ENCODE data around the gene PPIL6. TPM values are rescaled to one million over a fixed set of nuclear protein-coding genes. Genes with fewer than 3 reads are reported as not detected.

PPIL6 gene
- total and polyA plus RNA-seq, 2 experiments from 2014 or later = 1.7 TPM

DNA sequence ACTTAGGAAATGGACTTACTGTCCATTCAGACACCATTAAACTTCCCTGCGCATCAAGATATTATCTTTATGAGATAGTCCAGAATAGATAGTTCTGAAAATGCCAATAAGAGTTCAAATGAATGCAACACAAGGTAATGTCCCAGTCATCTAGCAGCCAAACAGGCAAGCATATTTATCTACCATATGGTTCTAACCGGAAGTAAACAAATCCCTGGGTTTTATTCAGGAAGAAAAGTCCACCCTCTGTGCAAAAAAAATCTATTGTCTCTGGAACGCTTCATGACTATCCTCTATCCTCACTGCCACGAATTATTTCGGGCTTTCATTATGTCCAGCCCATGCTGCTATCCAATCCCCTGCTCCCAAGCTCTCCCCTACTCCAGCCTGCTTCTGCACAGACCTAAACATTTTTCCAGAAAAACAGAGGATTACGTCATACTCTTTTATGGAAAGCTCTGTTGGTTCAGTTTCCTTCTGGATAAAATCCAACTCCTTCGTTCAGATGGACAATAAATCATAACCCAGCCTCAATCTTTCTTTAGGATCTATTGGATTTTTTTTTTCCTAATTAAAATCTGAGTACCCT is 11.4 kb downstream of the PPIL6 start:
- H3K27me3 ChIP-seq (ENCODE audit: insufficient read depth) = no peaks in the 10 kb centered on the region
- H3K79me2 ChIP-seq (replicated peaks; ENCODE audit: insufficient read depth) = no peaks in the 10 kb centered on the region
- no peaks in the 10 kb centered on the region for H3K36me3 Mint-ChIP-seq (ENCODE audit: low read depth)
- TF ChIP-seq ETS1 (IDR thresholded peaks at IDR 0.05) (no peak), EZH2phosphoT487 (IDR thresholded peaks at IDR 0.05; ENCODE audit: unreplicated experiment) (no peak), EZH2 (IDR thresholded peaks at IDR 0.05; ENCODE audit: low read depth, unreplicated experiment) (no peak), REST (IDR thresholded peaks at IDR 0.05; ENCODE audit: unreplicated experiment) (no peak), JUNB (IDR thresholded peaks at IDR 0.05; ENCODE audit: unreplicated experiment) (no peak), CREB1 (CRISPR knock-in tag; IDR thresholded peaks at IDR 0.05; ENCODE audit: low read depth) (no peak)
- no peaks in the 10 kb centered on the region for H3K4me1 Mint-ChIP-seq
- H3K9me2 ChIP-seq (ENCODE audit: insufficient read depth) = peaks cover 5% of the 10 kb centered on the region; the same call in 1 of the 2 replicates
- H3K4me3 Mint-ChIP-seq = no peak overlapping the region; the same call in 2 of the 3 replicates
- H3K27me3 Mint-ChIP-seq (ENCODE audit: insufficient read depth, low read depth, poor library complexity) = no peaks in the 10 kb centered on the region
- no peak overlapping the region for H3K27ac ChIP-seq (ENCODE audit: low read depth)
- no peaks in the 10 kb centered on the region for H3K36me3 ChIP-seq (ENCODE audit: insufficient read depth)
- no peak overlapping the region for H3K27ac Mint-ChIP-seq
- DNase-seq (ENCODE audit: low spot score) (no peak), ATAC-seq (no peak)
- no peaks in the 10 kb centered on the region for H3K9me3 Mint-ChIP-seq
- no peak overlapping the region for H3K4me2 ChIP-seq
- no peak overlapping the region for H3K4me3 ChIP-seq
- H4K20me1 ChIP-seq (replicated peaks; ENCODE audit: insufficient read depth) = no peaks in the 10 kb centered on the region
- H3K4me1 ChIP-seq (ENCODE audit: insufficient read depth) = no peaks in the 10 kb centered on the region
- no peak overlapping the region for H2AFZ ChIP-seq
- H3F3A ChIP-seq (replicated peaks; ENCODE audit: low read depth) = no peaks in the 10 kb centered on the region

- H3K36me3 Mint-ChIP-seq (ENCODE audit: low read depth) = no peaks in the 10 kb centered on the region
- no peak overlapping the region for H2AFZ ChIP-seq
- no peak overlapping the region for H3K4me2 ChIP-seq
- no peaks in the 10 kb centered on the region for H3K27me3 Mint-ChIP-seq (ENCODE audit: insufficient read depth, low read depth, poor library complexity)
- no peak for TF ChIP-seq NANOG (IDR thresholded peaks at IDR 0.05; ENCODE audit: borderline replicate concordance)
- TF ChIP-seq JUNB (IDR thresholded peaks at IDR 0.05; ENCODE audit: unreplicated experiment) = no peak
- TF ChIP-seq STAT1 (IDR thresholded peaks at IDR 0.05; ENCODE audit: unreplicated experiment) = no peak
- TF ChIP-seq ZNF331 (CRISPR knock-in tag; IDR thresholded peaks at IDR 0.05; ENCODE audit: low read depth) = no peak
- TF ChIP-seq, protein P1, sequence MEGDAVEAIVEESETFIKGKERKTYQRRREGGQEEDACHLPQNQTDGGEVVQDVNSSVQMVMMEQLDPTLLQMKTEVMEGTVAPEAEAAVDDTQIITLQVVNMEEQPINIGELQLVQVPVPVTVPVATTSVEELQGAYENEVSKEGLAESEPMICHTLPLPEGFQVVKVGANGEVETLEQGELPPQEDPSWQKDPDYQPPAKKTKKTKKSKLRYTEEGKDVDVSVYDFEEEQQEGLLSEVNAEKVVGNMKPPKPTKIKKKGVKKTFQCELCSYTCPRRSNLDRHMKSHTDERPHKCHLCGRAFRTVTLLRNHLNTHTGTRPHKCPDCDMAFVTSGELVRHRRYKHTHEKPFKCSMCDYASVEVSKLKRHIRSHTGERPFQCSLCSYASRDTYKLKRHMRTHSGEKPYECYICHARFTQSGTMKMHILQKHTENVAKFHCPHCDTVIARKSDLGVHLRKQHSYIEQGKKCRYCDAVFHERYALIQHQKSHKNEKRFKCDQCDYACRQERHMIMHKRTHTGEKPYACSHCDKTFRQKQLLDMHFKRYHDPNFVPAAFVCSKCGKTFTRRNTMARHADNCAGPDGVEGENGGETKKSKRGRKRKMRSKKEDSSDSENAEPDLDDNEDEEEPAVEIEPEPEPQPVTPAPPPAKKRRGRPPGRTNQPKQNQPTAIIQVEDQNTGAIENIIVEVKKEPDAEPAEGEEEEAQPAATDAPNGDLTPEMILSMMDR (conservative IDR thresholded peaks at IDR 0.05; ENCODE audit: low read depth in 2 of 2) = no peak
- no peak overlapping the region for H3K27ac ChIP-seq (ENCODE audit: low read depth)
- H3K4me1 Mint-ChIP-seq = no peaks in the 10 kb centered on the region
- ATAC-seq (no peak), DNase-seq (ENCODE audit: low spot score) (no peak)
- H3K9me2 ChIP-seq (ENCODE audit: insufficient read depth) = peaks cover 7% of the 10 kb centered on the region; the same call in 1 of the 2 replicates
- no peaks in the 10 kb centered on the region for H3K4me1 ChIP-seq (ENCODE audit: insufficient read depth)
- H3F3A ChIP-seq (replicated peaks; ENCODE audit: low read depth) = no peaks in the 10 kb centered on the region
- H3K9me3 Mint-ChIP-seq = no peaks in the 10 kb centered on the region
- H4K20me1 ChIP-seq (replicated peaks; ENCODE audit: insufficient read depth) = no peaks in the 10 kb centered on the region
- no peaks in the 10 kb centered on the region for H3K27me3 ChIP-seq (ENCODE audit: insufficient read depth)
- no peaks in the 10 kb centered on the region for H3K36me3 ChIP-seq (ENCODE audit: insufficient read depth)
- H3K27ac Mint-ChIP-seq = no peak overlapping the region
- H3K4me3 Mint-ChIP-seq = no peak overlapping the region
- H3K4me3 ChIP-seq = no peak overlapping the region
- no peaks in the 10 kb centered on the region for H3K79me2 ChIP-seq (replicated peaks; ENCODE audit: insufficient read depth)
Observed at GRCh38 chr6:109424946-109425345, 15.5 kb downstream of the PPIL6 start.
